Naive thymus-derived CD4-positive, alpha-beta T cell (primary cell): ENCODE results near the gene CLEC4M. TPM values are rescaled to one million over a fixed set of nuclear protein-coding genes. Genes with fewer than 3 reads are reported as not detected.

Experiments
- ATAC-seq: fragments of 150-1000 bp; cut with Tn5 transposase; 2 replicates; pipeline ENCODE4 v1.10.0; 2021; ENCODE audit warnings: mild to moderate bottlenecking, moderate library complexity
- CTCF ChIA-PET: fragments of 350-600 bp; sonication (Branson Sonifier 250); formaldehyde crosslinking; loops from one replicate; lab custom pipeline; 2021; ENCODE audit warnings: antibody characterized with exemption; lab: Charles Lee
- POLR2A ChIA-PET: fragments of 350-600 bp; sonication (Branson Sonifier 250); formaldehyde crosslinking; loops from one replicate; lab custom pipeline; 2021; ENCODE audit warnings: antibody characterized with exemption, inconsistent platforms; lab: Charles Lee
- DNase-seq, 9 donors: peaks; one replicate each; pipeline versions ENCODE4 v3.0.0 to v3.0.0-alpha.2; 2020 to 2022; ENCODE audit warnings: mixed read lengths in 1 of 9
- H3K27ac ChIP-seq: one replicate; pipeline ENCODE4 v1.7.0; 2013; ENCODE audit warnings: mild to moderate bottlenecking, low read depth, low read length, moderate library complexity
- H3K27me3 ChIP-seq, 2 donors: one replicate each; pipeline ENCODE4 v1.7.0; 2013; ENCODE audit warnings: low read length in 2 of 2, mild to moderate bottlenecking in 2 of 2, moderate library complexity in 2 of 2; ENCODE audit not compliant: control insufficient read depth in 2 of 2, insufficient read depth in 2 of 2
- H3K36me3 ChIP-seq, 3 experiments: 1 replicate in 2 of 3; 2 replicates in 1 of 3; pipeline ENCODE4 v1.7.0; 2013; ENCODE audit warnings: low read length in 3 of 3, mild to moderate bottlenecking in 3 of 3, moderate library complexity in 1 of 3; ENCODE audit not compliant: insufficient read depth in 3 of 3, control insufficient read depth in 2 of 3
- H3K4me1 ChIP-seq, 2 donors: one replicate each; pipeline ENCODE4 v1.7.0; 2013; ENCODE audit warnings: low read length in 2 of 2, mild to moderate bottlenecking in 2 of 2, moderate library complexity in 1 of 2; ENCODE audit not compliant: control insufficient read depth in 2 of 2, insufficient read depth in 2 of 2
- H3K4me3 ChIP-seq: 2 replicates; pipeline ENCODE4 v1.7.0; 2013; ENCODE audit warnings: mild to moderate bottlenecking, low read length
- H3K9me3 ChIP-seq, 3 experiments: 1 replicate in 2 of 3; 2 replicates in 1 of 3; pipeline ENCODE4 v1.7.0; 2013; ENCODE audit warnings: low read length in 3 of 3; ENCODE audit not compliant: control insufficient read depth in 2 of 3
- H3K27ac Mint-ChIP-seq, 9 donors: one replicate each; pipeline ENCODE4 v1.8.0; 2020 to 2022; ENCODE audit warnings: mixed read lengths in 9 of 9, mild to moderate bottlenecking in 8 of 9, moderate library complexity in 5 of 9, inconsistent platforms in 2 of 9
- H3K27me3 Mint-ChIP-seq, 5 donors: one replicate each; pipeline ENCODE4 v1.8.0; 2021 to 2022; ENCODE audit warnings: mixed read lengths in 5 of 5, mild to moderate bottlenecking in 1 of 5
- H3K36me3 Mint-ChIP-seq, 5 donors: one replicate each; pipeline ENCODE4 v1.8.0; 2020 to 2022; ENCODE audit warnings: mixed read lengths in 5 of 5, mild to moderate bottlenecking in 3 of 5, inconsistent platforms in 1 of 5
- H3K4me1 Mint-ChIP-seq, 7 donors: one replicate each; pipeline ENCODE4 v1.8.0; 2020 to 2022; ENCODE audit warnings: mixed read lengths in 7 of 7, mild to moderate bottlenecking in 3 of 7, inconsistent platforms in 1 of 7
- H3K4me3 Mint-ChIP-seq, 10 donors: one replicate each; pipeline ENCODE4 v1.8.0; 2020 to 2022; ENCODE audit warnings: mild to moderate bottlenecking in 10 of 10, mixed read lengths in 10 of 10, moderate library complexity in 6 of 10, inconsistent platforms in 2 of 10
- H3K9me3 Mint-ChIP-seq, 11 donors: one replicate each; pipeline ENCODE4 v1.8.0; 2020 to 2022; ENCODE audit warnings: mixed read lengths in 11 of 11, mild to moderate bottlenecking in 4 of 11, inconsistent platforms in 1 of 11, moderate library complexity in 1 of 11
- intact Hi-C, 2 donors: fragments of 100-400 bp; cut with micrococcal nuclease; formaldehyde crosslinking; loops; one replicate each; pipeline ENCODE4 v1.15.1; 2023
- polyA plus RNA-seq, 2 donors: library from polyadenylated mRNA; unstranded; fragments of 300-500 nt; fragmentation: Illumina TruSeq; gene quantifications; one replicate each; pipeline ENCODE4 v1.2.3, GENCODE V29; 2021
- total RNA-seq, 6 experiments: library from RNA in 5 of 6; stranded (reverse) in 5 of 6; gene quantifications; 1 replicate in 5 of 6; 2 replicates in 1 of 6; pipeline ENCODE4 v1.2.3 and lab custom pipeline; 2021 to 2026

CLEC4M gene
- total and polyA plus RNA-seq, 7 experiments from 2014 or later = 0.74 TPM; not detected in 6

DNA sequence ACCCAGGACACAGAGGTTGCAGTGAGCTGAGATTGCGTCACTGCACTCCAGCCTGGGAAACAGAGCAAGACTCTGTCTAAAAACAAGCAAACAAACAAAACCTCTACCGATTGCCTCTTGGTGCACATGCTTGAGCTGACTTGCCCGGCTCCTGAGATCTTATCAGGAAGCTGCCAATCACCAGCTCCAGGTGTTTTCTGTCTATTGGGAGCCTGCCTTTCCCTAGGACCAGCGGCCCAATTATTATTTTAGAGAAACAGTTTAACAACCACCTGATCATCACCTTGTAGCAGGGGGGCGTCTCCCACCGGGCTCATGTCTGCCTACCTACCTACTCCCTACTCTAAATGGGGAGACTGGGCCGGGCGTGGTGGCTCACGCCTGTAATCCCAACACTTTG is 10.8 kb downstream of the CLEC4M start:
- no peak for ATAC-seq
- Histone ChIP-seq H3K4me1 (peaks cover 9 to 11% of the 10 kb centered on the region in 2 donors), H3K27me3 (no peaks in the 10 kb centered on the region), H3K27ac (no peak overlapping the region), H3K36me3 (no peaks in the 10 kb centered on the region), H3K9me3 (no peaks in the 10 kb centered on the region), H3K4me3 (no peak overlapping the region)
- CTCF ChIA-PET = interaction anchor here (1.0 kb wide), 1 partner anchor 27 kb away, joined by 3 read pairs; no protein-coding TSS in a partner anchor
- no peak overlapping the region for H3K4me3 Mint-ChIP-seq
- DNase-seq = no peak
- H3K27ac Mint-ChIP-seq = no peak overlapping the region
- H3K9me3 Mint-ChIP-seq = peaks cover 0 to 3% (median 0%) of the 10 kb centered on the region in 11 donors
- intact Hi-C loops = no loop called here
- peaks cover 0 to 3% (median 0%) of the 10 kb centered on the region in 5 donors for H3K36me3 Mint-ChIP-seq
- peaks cover 11 to 26% (median 17%) of the 10 kb centered on the region in 7 donors for H3K4me1 Mint-ChIP-seq
- peaks cover 0 to 12% (median 0%) of the 10 kb centered on the region in 5 donors for H3K27me3 Mint-ChIP-seq
- POLR2A ChIA-PET = no interaction called here

DNA sequence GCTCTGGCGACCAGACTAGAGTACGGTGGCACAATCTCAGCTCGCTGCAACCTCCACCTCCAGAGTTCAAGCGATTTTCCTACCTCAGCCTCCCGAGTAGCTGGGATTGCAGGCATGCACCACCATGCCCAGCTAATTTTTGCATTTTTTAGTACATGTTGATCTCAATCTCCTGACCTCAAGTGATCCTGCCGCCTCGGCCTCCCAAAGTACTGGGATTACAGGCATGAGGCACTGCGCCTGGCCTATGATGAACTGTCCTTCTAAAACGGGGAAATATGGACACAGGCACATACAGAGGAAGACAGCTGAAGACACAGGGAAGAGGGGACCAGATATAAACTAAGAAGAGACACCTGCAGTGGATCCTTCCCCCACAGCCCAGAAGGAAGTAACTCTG is 12.7 kb downstream of the CLEC4M start:
- peaks cover 0 to 3% (median 0%) of the 10 kb centered on the region in 5 donors for H3K36me3 Mint-ChIP-seq
- DNase-seq = no peak
- H3K4me3 Mint-ChIP-seq = no peak overlapping the region
- CTCF ChIA-PET = interaction anchor here (1.3 kb wide), 1 partner anchor 95 kb away, joined by 3 read pairs; the partner anchor contains the start of gene TRAPPC5
- peaks cover 9 to 11% of the 10 kb centered on the region in 2 donors for H3K4me1 ChIP-seq
- H3K4me1 Mint-ChIP-seq = peaks cover 11 to 26% (median 17%) of the 10 kb centered on the region in 7 donors
- H3K27ac ChIP-seq = no peak overlapping the region
- no peaks in the 10 kb centered on the region for H3K36me3 ChIP-seq
- H3K27ac Mint-ChIP-seq = no peak overlapping the region
- H3K27me3 ChIP-seq = no peaks in the 10 kb centered on the region
- peaks cover 0 to 1% (median 0%) of the 10 kb centered on the region in 11 donors for H3K9me3 Mint-ChIP-seq
- POLR2A ChIA-PET = interaction anchor here (1.1 kb wide), 1 partner anchor 29 kb away, joined by 3 read pairs; the partner anchor contains the start of gene CD209
- ATAC-seq = no peak
- H3K27me3 Mint-ChIP-seq = peaks cover 0 to 15% (median 0%) of the 10 kb centered on the region in 5 donors
- peaks cover 0 to 4% (median 0%) of the 10 kb centered on the region in 3 experiments for H3K9me3 ChIP-seq
- intact Hi-C loops = no loop called here
- no peak overlapping the region for H3K4me3 ChIP-seq

GRCh38 chr19:7778081-7778480 is 15.0 kb downstream of the CLEC4M start:
- Histone ChIP-seq H3K36me3 (no peaks in the 10 kb centered on the region), H3K4me3 (no peak overlapping the region), H3K9me3 (peaks cover 0 to 4% (median 0%) of the 10 kb centered on the region in 3 experiments), H3K27ac (no peak overlapping the region), H3K4me1 (peaks cover 0 to 1% of the 10 kb centered on the region in 2 donors), H3K27me3 (no peaks in the 10 kb centered on the region)
- CTCF ChIA-PET = no interaction called here
- Mint-ChIP-seq H3K4me3 (no peak overlapping the region), H3K36me3 (peaks cover 0 to 3% (median 0%) of the 10 kb centered on the region in 5 donors), H3K9me3 (peaks cover 0 to 4% (median 0%) of the 10 kb centered on the region in 11 donors), H3K27ac (no peak overlapping the region), H3K27me3 (peaks cover 0 to 23% (median 2%) of the 10 kb centered on the region in 5 donors), H3K4me1 (peaks cover 0 to 8% (median 5%) of the 10 kb centered on the region in 7 donors)
- ATAC-seq (no peak), DNase-seq (no peak)
- intact Hi-C loops = no loop called here
- POLR2A ChIA-PET = no interaction called here

GRCh38 chr19:7779631-7780486 is 16.8 kb downstream of the CLEC4M start:
- ATAC-seq (no peak), DNase-seq (no peak)
- Mint-ChIP-seq H3K4me3 (no peak overlapping the region), H3K9me3 (peaks cover 0 to 4% (median 0%) of the 10 kb centered on the region in 11 donors), H3K4me1 (peaks cover 0 to 9% (median 0%) of the 10 kb centered on the region in 7 donors), H3K27ac (peak overlapping the region in 1 of 9 donors; percentile 78), H3K36me3 (peaks cover 0 to 3% (median 0%) of the 10 kb centered on the region in 5 donors), H3K27me3 (peaks cover 6 to 37% (median 8%) of the 10 kb centered on the region in 5 donors)
- intact Hi-C loops = no loop called here
- Histone ChIP-seq H3K9me3 (peaks cover 0 to 4% (median 0%) of the 10 kb centered on the region in 3 experiments), H3K4me3 (no peak overlapping the region), H3K27ac (no peak overlapping the region), H3K36me3 (no peaks in the 10 kb centered on the region), H3K27me3 (peaks cover 0 to 3% of the 10 kb centered on the region in 2 donors), H3K4me1 (no peaks in the 10 kb centered on the region)
- CTCF ChIA-PET = interaction anchor here (0.5 to 1.2 kb wide), 2 partner anchors 20 to 227 kb away, joined by 4 read pairs; no protein-coding TSS in a partner anchor
- POLR2A ChIA-PET = interaction anchor here (1.1 kb wide), 1 partner anchor 119 kb away, joined by 3 read pairs; no protein-coding TSS in a partner anchor

GRCh38 chr19:7781157-7781556 is 18.1 kb downstream of the CLEC4M start:
- Histone ChIP-seq H3K36me3 (no peaks in the 10 kb centered on the region), H3K27ac (no peak overlapping the region), H3K4me1 (no peaks in the 10 kb centered on the region), H3K27me3 (peaks cover 0 to 3% of the 10 kb centered on the region in 2 donors), H3K4me3 (no peak overlapping the region), H3K9me3 (peaks cover 0 to 4% (median 0%) of the 10 kb centered on the region in 3 experiments)
- no peak for ATAC-seq
- intact Hi-C loops = no loop called here
- no peak overlapping the region for H3K4me3 Mint-ChIP-seq
- H3K4me1 Mint-ChIP-seq = peaks cover 0 to 8% (median 0%) of the 10 kb centered on the region in 7 donors
- ChIA-PET CTCF (interaction anchor here (1.1 kb wide), 1 partner anchor 100 kb away, joined by 3 read pairs; the partner anchor contains the start of gene TRAPPC5), POLR2A (interaction anchor here (0.6 kb wide), 1 partner anchor 82 kb away, joined by 3 read pairs; no protein-coding TSS in a partner anchor)
- no peak overlapping the region for H3K27ac Mint-ChIP-seq
- H3K9me3 Mint-ChIP-seq = peaks cover 0 to 12% (median 1%) of the 10 kb centered on the region in 11 donors
- peaks cover 0 to 3% (median 0%) of the 10 kb centered on the region in 5 donors for H3K36me3 Mint-ChIP-seq
- DNase-seq = no peak
- H3K27me3 Mint-ChIP-seq = peaks cover 6 to 38% (median 8%) of the 10 kb centered on the region in 5 donors

DNA sequence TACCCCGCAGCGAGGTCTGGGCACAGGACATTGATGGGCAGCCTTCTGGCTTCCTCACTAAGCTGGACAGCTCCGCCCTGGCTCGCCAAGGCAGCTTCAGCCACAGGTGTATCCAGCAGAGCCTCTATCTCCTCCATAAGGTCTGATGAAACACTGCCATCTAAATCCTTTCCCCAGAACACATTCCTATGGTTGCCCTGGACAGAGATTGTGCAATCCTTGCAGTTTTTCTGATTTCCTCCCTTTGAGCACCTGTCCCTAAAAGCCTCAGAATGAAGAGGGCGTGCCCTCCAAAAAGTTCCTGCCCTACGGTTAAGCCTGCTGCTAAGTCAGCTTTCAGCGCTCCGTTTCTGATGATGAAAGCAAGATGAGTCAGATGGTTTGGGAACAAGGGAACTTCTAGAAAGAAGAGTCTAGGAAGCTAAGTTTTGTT is 21.0 kb downstream of the CLEC4M start:
- Mint-ChIP-seq H3K27ac (peak overlapping the region in 1 of 9 donors; percentile 11), H3K9me3 (peaks cover 0 to 12% (median 1%) of the 10 kb centered on the region in 11 donors), H3K27me3 (peaks cover 13 to 49% (median 14%) of the 10 kb centered on the region in 5 donors), H3K4me1 (peaks cover 0 to 8% (median 6%) of the 10 kb centered on the region in 7 donors), H3K36me3 (no peaks in the 10 kb centered on the region), H3K4me3 (no peak overlapping the region)
- H3K4me1 ChIP-seq = peaks cover 0 to 3% of the 10 kb centered on the region in 2 donors
- H3K27ac ChIP-seq = no peak overlapping the region
- ChIA-PET CTCF (interaction anchor here (0.9 to 1.0 kb wide), 3 partner anchors 100 to 216 kb away, joined by 3 to 4 read pairs (median 3); partner anchors contain the start of gene TRAPPC5), POLR2A (no interaction called here)
- peaks cover 0 to 4% (median 0%) of the 10 kb centered on the region in 3 experiments for H3K9me3 ChIP-seq
- DNase-seq = no peak
- H3K4me3 ChIP-seq = no peak overlapping the region
- H3K27me3 ChIP-seq = peaks cover 1 to 3% of the 10 kb centered on the region in 2 donors
- intact Hi-C loops = no loop called here
- H3K36me3 ChIP-seq = no peaks in the 10 kb centered on the region
- ATAC-seq = peak; percentile 55
